Keratinocyte (primary cell): ENCODE results near the gene TRPV4. TPM values are rescaled to one million over a fixed set of nuclear protein-coding genes. Genes with fewer than 3 reads are reported as not detected.

Source experiments
- DNase-seq: peaks from one replicate; pipeline ENCODE4 v3.0.0-alpha.2; 2011; ENCODE audit warnings: low read depth, missing footprints, low spot score
- FAIRE-seq: peaks from 2 replicates; lab custom pipeline; 2011; peaks lifted over from hg19 to GRCh38; lab: Jason Lieb, UNC
- H2AFZ ChIP-seq: 2 replicates; pipeline ENCODE4 v1.6.0; 2012; ENCODE audit warnings: low read length, control low read depth, inconsistent platforms; ENCODE audit not compliant: control insufficient read depth
- H3K27ac ChIP-seq: 2 replicates; pipeline ENCODE4 v1.5.1; 2011; ENCODE audit warnings: low read length; ENCODE audit not compliant: control insufficient read depth, insufficient read depth
- H3K27me3 ChIP-seq: 3 replicates; pipeline ENCODE4 v1.6.0; 2011; ENCODE audit warnings: low read length; ENCODE audit not compliant: control insufficient read depth, insufficient read depth; ENCODE audit errors: extremely low read depth
- H3K36me3 ChIP-seq, 2 experiments: 2 replicates in 1 of 2; 3 replicates in 1 of 2; pipeline ENCODE4 v1.5.1; 2011; ENCODE audit warnings: low read length in 2 of 2, mild to moderate bottlenecking in 1 of 2; ENCODE audit not compliant: control insufficient read depth in 2 of 2, insufficient read depth in 2 of 2; ENCODE audit errors: extremely low read depth in 1 of 2
- H3K4me1 ChIP-seq: 3 replicates; pipeline ENCODE4 v1.5.1; 2011; ENCODE audit warnings: low read length; ENCODE audit not compliant: control insufficient read depth, insufficient read depth; ENCODE audit errors: extremely low read depth
- H3K4me2 ChIP-seq: 3 replicates; pipeline ENCODE4 v1.6.0; 2011; ENCODE audit warnings: low read depth, low read length; ENCODE audit not compliant: control insufficient read depth, insufficient read depth; ENCODE audit errors: extremely low read depth
- H3K4me3 ChIP-seq, 3 experiments: fragments of 200-600 bp in 1 of 3; sonication (generic) in 1 of 3; 2 replicates in 2 of 3; 3 replicates in 1 of 3; pipeline ENCODE4 v1.5.1; 2011 to 2016; ENCODE audit warnings: low read length in 3 of 3, mild to moderate bottlenecking in 3 of 3, control low read depth in 2 of 3, inconsistent platforms in 1 of 3, low read depth in 1 of 3, mixed read lengths in 1 of 3, mixed run types in 1 of 3, moderate library complexity in 1 of 3; ENCODE audit not compliant: control insufficient read depth in 2 of 3, insufficient read depth in 2 of 3; ENCODE audit errors: extremely low read depth in 1 of 3
- H3K79me2 ChIP-seq: 2 replicates; pipeline ENCODE4 v1.6.0; 2012; ENCODE audit warnings: low read length; ENCODE audit not compliant: control insufficient read depth, insufficient read depth
- H3K9ac ChIP-seq: 3 replicates; pipeline ENCODE4 v1.6.0; 2011; ENCODE audit warnings: low read length; ENCODE audit not compliant: control insufficient read depth, insufficient read depth; ENCODE audit errors: extremely low read depth
- H3K9me1 ChIP-seq: 3 replicates; pipeline ENCODE4 v1.6.0; 2011; ENCODE audit warnings: low read length; ENCODE audit not compliant: control insufficient read depth, insufficient read depth; ENCODE audit errors: extremely low read depth
- H3K9me3 ChIP-seq: 2 replicates; pipeline ENCODE4 v1.5.1; 2012; ENCODE audit warnings: low read depth, low read length; ENCODE audit not compliant: control insufficient read depth
- H4K20me1 ChIP-seq: 3 replicates; pipeline ENCODE4 v1.6.0; 2011; ENCODE audit warnings: low read length; ENCODE audit not compliant: control insufficient read depth, insufficient read depth; ENCODE audit errors: extremely low read depth
- CTCF ChIP-seq, 3 experiments: IDR thresholded peaks in 1 of 3; conservative IDR thresholded peaks in 1 of 3; optimal IDR thresholded peaks in 1 of 3; 2 replicates in 2 of 3; 3 replicates in 1 of 3; pipeline versions ENCODE3 to v1.5.1; 2011; ENCODE audit warnings: low read length in 3 of 3, mild to moderate bottlenecking in 3 of 3, moderate library complexity in 2 of 3, control low read depth in 1 of 3, inconsistent platforms in 1 of 3; ENCODE audit not compliant: insufficient read depth in 2 of 3; ENCODE audit errors: extremely low read depth in 1 of 3
- EZH2 ChIP-seq: IDR thresholded peaks from one replicate; pipeline ENCODE4 v1.6.1; 2012; ENCODE audit warnings: inconsistent platforms, mild to moderate bottlenecking, low read length, moderate library complexity
- dilution Hi-C: fragments of 300-500 bp; cut with MboI; formaldehyde crosslinking; loops from one replicate; pipeline ENCODE4 v1.7.0; 2020; ENCODE audit warnings: low sequenced_read_pairs; ENCODE audit not compliant: extremely low pct_ligation_motif_present
- polyA plus RNA-seq, 5 experiments: library from polyadenylated mRNA; depleted of rRNA in 3 of 5; stranded (reverse) in 3 of 5; stranded (forward) in 1 of 5; unstranded in 1 of 5; fragments of >200 nt; gene quantifications; 1 replicate in 1 of 5; 2 replicates in 3 of 5; 3 replicates in 1 of 5; pipeline versions ENCODE4 v1.2.1 to v1.2.3, GENCODE V29; 2011 to 2012; ENCODE audit warnings: missing spikeins in 2 of 5, low read depth in 1 of 5, low replicate concordance in 1 of 5

The TRPV4 gene
- polyA plus RNA-seq, 1 donor (not counting 4 experiments of a cell fraction or from before 2014, with no cell fraction given) = 0.46 TPM

GRCh38 chr12:109763201-109763841, 69.9 kb downstream of the TRPV4 start:
- peak; percentile 79 for FAIRE-seq
- DNase-seq = peak; percentile 54
- H3K27me3 ChIP-seq = no peaks in the 10 kb centered on the region
- no peak for TF ChIP-seq CTCF (optimal IDR thresholded peaks at IDR 0.05 in 1 of 3, IDR thresholded peaks at IDR 0.05 in 1 of 3, conservative IDR thresholded peaks at IDR 0.05 in 1 of 3; ENCODE audit: extremely low read depth in 1 of 3, insufficient read depth in 2 of 3, low read length in 3 of 3)
- no peak for TF ChIP-seq EZH2
- H3K9ac ChIP-seq = no peak overlapping the region
- H3K4me1 ChIP-seq = no peaks in the 10 kb centered on the region
- no peak overlapping the region for H2AFZ ChIP-seq
- dilution Hi-C loops = no loop called here
- no peaks in the 10 kb centered on the region for H4K20me1 ChIP-seq
- no peak overlapping the region for H3K27ac ChIP-seq
- no peaks in the 10 kb centered on the region for H3K79me2 ChIP-seq
- no peak overlapping the region for H3K4me2 ChIP-seq
- peaks cover 3% of the 10 kb centered on the region for H3K9me3 ChIP-seq
- no peak overlapping the region for H3K4me3 ChIP-seq
- no peaks in the 10 kb centered on the region for H3K36me3 ChIP-seq
- H3K9me1 ChIP-seq = no peaks in the 10 kb centered on the region

GRCh38 chr12:109762673-109763191, 70.5 kb downstream of the TRPV4 start:
- no peak for DNase-seq
- dilution Hi-C loops = no loop called here
- H3K79me2 ChIP-seq = no peaks in the 10 kb centered on the region
- H3K27me3 ChIP-seq = no peaks in the 10 kb centered on the region
- H3K27ac ChIP-seq = no peak overlapping the region
- H3K4me1 ChIP-seq = no peaks in the 10 kb centered on the region
- H4K20me1 ChIP-seq = no peaks in the 10 kb centered on the region
- no peak overlapping the region for H2AFZ ChIP-seq
- no peak overlapping the region for H3K4me2 ChIP-seq
- H3K36me3 ChIP-seq = no peaks in the 10 kb centered on the region
- no peak for FAIRE-seq
- TF ChIP-seq CTCF (optimal IDR thresholded peaks at IDR 0.05 in 1 of 3, IDR thresholded peaks at IDR 0.05 in 1 of 3, conservative IDR thresholded peaks at IDR 0.05 in 1 of 3; ENCODE audit: extremely low read depth in 1 of 3, insufficient read depth in 2 of 3, low read length in 3 of 3) (no peak), EZH2 (no peak)
- no peak overlapping the region for H3K4me3 ChIP-seq
- H3K9ac ChIP-seq = no peak overlapping the region
- peaks cover 3% of the 10 kb centered on the region for H3K9me3 ChIP-seq
- no peaks in the 10 kb centered on the region for H3K9me1 ChIP-seq
